Duodenal mucosa (tissue), 2 donors: ENCODE measurements around the gene DENND5B.
"Not testable (repeated sequence)": the region's sequence is repeated elsewhere in the genome, so short reads cannot be mapped to it uniquely, and the experiment has no call there.

Experiments used
- H3K27ac ChIP-seq: one replicate; pipeline ENCODE4 v1.7.0; 2013; ENCODE audit warnings: low read depth, low read length
- H3K27me3 ChIP-seq, 2 donors: one replicate each; pipeline ENCODE4 v1.7.0; 2013; ENCODE audit warnings: low read length in 2 of 2, control low read depth in 1 of 2; ENCODE audit not compliant: insufficient read depth in 2 of 2, control insufficient read depth in 1 of 2
- H3K36me3 ChIP-seq, 2 donors: one replicate each; pipeline ENCODE4 v1.7.0; 2013; ENCODE audit warnings: low read length in 2 of 2, control low read depth in 1 of 2; ENCODE audit not compliant: insufficient read depth in 2 of 2, control insufficient read depth in 1 of 2
- H3K4me1 ChIP-seq, 2 donors: one replicate each; pipeline ENCODE4 v1.7.0; 2013; ENCODE audit warnings: low read length in 2 of 2, control low read depth in 1 of 2; ENCODE audit not compliant: insufficient read depth in 2 of 2, control insufficient read depth in 1 of 2
- H3K4me3 ChIP-seq, 2 donors: one replicate each; pipeline ENCODE4 v1.7.0; 2013; ENCODE audit warnings: low read length in 2 of 2, low read depth in 1 of 2
- H3K9ac ChIP-seq, 2 donors: one replicate each; pipeline ENCODE4 v1.7.0; 2013; ENCODE audit warnings: low read length in 2 of 2, low read depth in 1 of 2
- H3K9me3 ChIP-seq, 2 donors: one replicate each; pipeline ENCODE4 v1.7.0; 2013; ENCODE audit warnings: low read length in 2 of 2, control low read depth in 1 of 2; ENCODE audit not compliant: control insufficient read depth in 1 of 2

DENND5B gene

GRCh38 chr12:31582155-31582554 lies 8.8 kb downstream of the DENND5B start:
- no peaks in the 10 kb centered on the region for H3K36me3 ChIP-seq
- no peaks in the 10 kb centered on the region for H3K27me3 ChIP-seq
- peaks cover 3 to 19% of the 10 kb centered on the region in 2 donors for H3K4me1 ChIP-seq
- no peaks in the 10 kb centered on the region for H3K9me3 ChIP-seq
- H3K4me3 ChIP-seq = no peak overlapping the region
- H3K9ac ChIP-seq = no peak overlapping the region
- H3K27ac ChIP-seq = no peak overlapping the region

- Histone ChIP-seq H3K4me1 (peaks cover 0 to 2% of the 10 kb centered on the region in 2 donors), H3K9me3 (no peaks in the 10 kb centered on the region)
Measured at GRCh38 chr12:31578632-31579031, 12.3 kb downstream of the DENND5B start.

DNA sequence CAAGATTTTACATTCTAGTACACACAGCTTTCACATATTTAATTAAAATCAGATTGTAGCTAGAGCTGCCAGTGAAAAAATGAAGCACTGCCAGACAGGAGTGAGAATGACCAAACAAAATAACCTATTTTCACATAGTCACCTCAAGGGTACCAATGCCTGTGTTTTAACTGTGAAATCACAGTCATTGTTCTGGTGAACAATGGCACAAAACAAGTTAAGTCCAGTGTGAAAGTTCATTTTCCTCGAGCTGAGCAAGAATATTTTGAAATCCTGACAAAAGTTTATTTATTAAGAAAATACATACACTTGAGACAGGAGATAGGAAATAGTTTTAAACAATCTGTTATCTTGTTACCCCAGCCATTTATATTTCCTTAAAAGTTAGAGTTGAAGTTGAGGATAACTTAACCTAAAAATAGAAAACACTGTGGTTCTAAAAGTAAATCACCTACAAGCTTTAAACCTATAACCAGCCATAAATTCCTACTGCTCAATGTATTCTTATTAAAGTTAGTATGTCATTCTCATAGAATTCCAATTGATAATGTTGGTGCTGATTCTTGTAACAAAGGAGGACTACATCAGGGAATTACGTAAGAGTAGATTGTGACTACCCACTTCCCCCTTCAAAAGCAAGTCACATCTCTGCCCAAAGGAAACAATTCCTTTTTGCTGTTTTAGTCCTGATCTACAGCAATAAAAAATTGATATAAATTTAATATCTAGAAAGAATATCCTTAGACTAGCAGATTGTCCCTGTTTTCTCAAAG lies 15.9 kb downstream of the DENND5B start:
- H3K27me3 ChIP-seq = no peaks in the 10 kb centered on the region
- H3K4me1 ChIP-seq = peaks cover 4 to 11% of the 10 kb centered on the region in 2 donors
- no peak overlapping the region for H3K9ac ChIP-seq
- H3K4me3 ChIP-seq = no peak overlapping the region
- H3K27ac ChIP-seq = no peak overlapping the region
- H3K36me3 ChIP-seq = no peaks in the 10 kb centered on the region
- H3K9me3 ChIP-seq = no peaks in the 10 kb centered on the region

More at GRCh38 chr12:31578632-31579031, 12.3 kb downstream of the DENND5B start:
- Histone ChIP-seq H3K27ac (no peak overlapping the region), H3K27me3 (no peaks in the 10 kb centered on the region), H3K4me3 (no peak overlapping the region), H3K9ac (no peak overlapping the region), H3K36me3 (no peaks in the 10 kb centered on the region)

DNA sequence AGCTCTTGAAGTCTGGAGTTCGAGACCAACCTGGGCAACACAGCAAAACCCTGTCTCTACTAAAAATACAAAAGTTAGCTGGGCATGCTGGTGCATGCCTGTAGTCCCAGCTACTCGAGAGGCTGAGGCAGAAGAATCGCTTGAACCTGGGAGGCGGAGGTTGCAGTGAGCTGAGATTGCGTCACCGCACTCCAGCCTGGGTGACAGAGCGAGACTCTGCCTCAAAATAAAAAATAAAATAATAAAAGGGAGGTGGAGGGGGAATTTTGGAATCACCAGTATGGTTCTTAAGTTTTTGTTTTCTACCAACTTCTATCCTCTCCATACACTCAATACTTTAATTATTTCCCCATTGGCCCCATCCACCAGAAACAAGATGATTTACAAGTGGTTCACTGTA lies 16.6 kb downstream of the DENND5B start:
- H3K36me3 ChIP-seq, H3K9me3 ChIP-seq, H3K27ac ChIP-seq, H3K4me3 ChIP-seq, H3K27me3 ChIP-seq, H3K9ac ChIP-seq: not testable (repeated sequence)
- H3K4me1 ChIP-seq = peaks cover 4 to 11% of the 10 kb centered on the region in 2 donors

DNA sequence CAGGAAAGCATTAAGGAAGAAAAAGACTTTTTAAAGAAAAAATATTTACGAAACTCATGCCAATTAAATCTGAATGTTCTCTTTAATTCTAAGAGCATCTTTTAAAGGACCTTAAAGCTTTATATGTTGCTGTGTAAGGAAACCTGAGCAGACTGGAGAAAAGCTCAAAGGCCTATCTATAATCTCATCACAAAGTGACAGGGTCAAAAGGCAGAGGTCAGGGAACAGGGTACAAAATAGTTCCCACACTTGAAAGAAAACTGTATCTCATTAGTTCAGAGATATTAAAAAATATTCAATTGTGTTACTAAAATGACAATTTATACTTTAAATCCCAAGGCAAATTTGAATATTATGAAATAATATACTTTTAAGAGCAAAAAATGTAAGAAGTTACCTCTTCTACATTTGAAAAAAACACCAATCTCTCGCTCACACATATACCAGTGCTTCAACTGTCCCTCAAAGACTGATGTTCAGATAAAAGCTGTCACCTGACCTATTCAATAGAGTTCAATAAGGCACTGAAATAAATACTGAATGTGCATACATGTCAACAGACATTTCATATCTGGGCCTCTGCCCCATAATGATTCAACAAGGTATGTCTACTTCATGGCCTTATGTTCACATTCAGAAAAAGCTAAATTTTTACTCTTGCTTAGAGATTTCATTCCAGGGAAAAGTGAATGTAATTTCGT lies 17.9 kb downstream of the DENND5B start:
- Histone ChIP-seq H3K4me3 (no peak overlapping the region), H3K27me3 (no peaks in the 10 kb centered on the region), H3K9me3 (no peaks in the 10 kb centered on the region), H3K36me3 (no peaks in the 10 kb centered on the region), H3K4me1 (peaks cover 4 to 11% of the 10 kb centered on the region in 2 donors), H3K9ac (no peak overlapping the region), H3K27ac (no peak overlapping the region)

DNA sequence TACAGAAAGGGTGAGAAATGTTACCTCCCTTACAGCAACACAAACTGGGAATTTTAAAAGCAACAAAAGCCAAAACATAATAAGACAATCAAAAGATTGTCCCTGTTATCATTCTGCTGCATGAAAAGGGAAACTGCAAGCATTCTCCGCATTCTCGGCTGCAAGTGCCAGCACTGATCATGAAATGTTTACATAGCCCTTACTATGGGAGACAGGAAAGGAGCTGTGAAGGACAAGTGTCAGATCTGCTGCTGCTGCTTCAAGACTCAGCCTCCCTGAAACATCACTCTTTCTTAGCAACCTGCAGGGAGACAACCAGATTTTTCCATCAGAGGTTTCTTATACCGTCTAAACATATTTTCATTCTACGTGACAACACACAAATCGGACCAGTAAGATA lies 20.1 kb downstream of the DENND5B start:
- Histone ChIP-seq H3K9ac (no peak overlapping the region), H3K4me1 (peaks cover 4 to 11% of the 10 kb centered on the region in 2 donors), H3K36me3 (no peaks in the 10 kb centered on the region), H3K4me3 (no peak overlapping the region), H3K27ac (no peak overlapping the region), H3K9me3 (no peaks in the 10 kb centered on the region), H3K27me3 (no peaks in the 10 kb centered on the region)

DNA sequence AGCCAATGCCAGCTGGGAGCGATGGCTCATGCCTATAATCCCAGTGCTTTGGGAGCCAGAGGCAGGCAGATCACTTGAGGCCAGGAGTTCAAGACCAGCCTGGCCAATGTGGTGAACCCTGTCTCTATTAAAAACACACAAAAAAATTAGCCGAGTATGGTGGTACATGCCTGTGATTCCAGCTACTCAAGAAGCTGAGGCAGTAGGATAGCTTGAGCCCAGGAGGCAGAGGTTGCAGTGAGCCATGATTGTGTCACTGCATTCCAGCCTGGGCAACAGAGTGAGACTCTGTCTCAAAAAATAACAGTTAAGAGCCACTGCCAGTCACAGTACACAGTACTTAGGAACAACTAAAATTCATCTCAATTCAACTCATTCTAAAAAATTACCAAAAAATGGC lies 21.4 kb downstream of the DENND5B start:
- H3K4me3 ChIP-seq, H3K9me3 ChIP-seq, H3K36me3 ChIP-seq, H3K27ac ChIP-seq, H3K9ac ChIP-seq, H3K27me3 ChIP-seq: not testable (repeated sequence)
- peaks cover 4 to 11% of the 10 kb centered on the region in 2 donors for H3K4me1 ChIP-seq

DNA sequence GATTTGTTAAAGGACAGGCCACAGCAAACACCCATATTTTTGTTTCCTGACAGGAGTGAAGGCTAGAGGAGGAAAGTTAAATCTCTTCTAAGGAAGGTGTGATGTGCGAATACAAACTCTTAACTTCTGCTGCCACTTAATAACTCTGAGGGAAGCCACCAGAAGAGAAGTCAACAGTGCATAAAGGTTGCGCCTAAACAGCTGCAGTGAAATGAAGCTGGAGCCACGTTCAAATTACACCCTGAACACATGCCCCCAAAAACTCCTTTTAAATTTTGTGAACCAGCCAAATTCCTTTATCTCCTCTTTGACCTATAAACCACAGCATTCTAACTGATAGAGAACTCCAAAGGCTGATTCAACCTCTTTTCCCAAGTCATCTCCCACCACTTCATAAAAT lies 22.4 kb downstream of the DENND5B start:
- Histone ChIP-seq H3K27me3 (no peaks in the 10 kb centered on the region), H3K4me3 (no peak overlapping the region), H3K36me3 (no peaks in the 10 kb centered on the region), H3K9me3 (no peaks in the 10 kb centered on the region), H3K9ac (no peak overlapping the region), H3K4me1 (peaks cover 4 to 7% of the 10 kb centered on the region in 2 donors), H3K27ac (no peak overlapping the region)

- Histone ChIP-seq H3K27me3 (no peaks in the 10 kb centered on the region), H3K9me3 (no peaks in the 10 kb centered on the region), H3K9ac (no peak overlapping the region), H3K4me3 (no peak overlapping the region), H3K27ac (no peak overlapping the region), H3K36me3 (no peaks in the 10 kb centered on the region), H3K4me1 (peaks cover 0 to 4% of the 10 kb centered on the region in 2 donors)
Measured at GRCh38 chr12:31567029-31567428, 23.9 kb downstream of the DENND5B start.

- peaks cover 0 to 4% of the 10 kb centered on the region in 2 donors for H3K4me1 ChIP-seq
- H3K4me3 ChIP-seq = no peak overlapping the region
- H3K9me3 ChIP-seq = no peaks in the 10 kb centered on the region
- H3K36me3 ChIP-seq = no peaks in the 10 kb centered on the region
- H3K27me3 ChIP-seq = no peaks in the 10 kb centered on the region
- H3K9ac ChIP-seq = no peak overlapping the region
- no peak overlapping the region for H3K27ac ChIP-seq
Measured at GRCh38 chr12:31566547-31566946, 24.4 kb downstream of the DENND5B start.
